GDM1 (cell line): Measurements from ENCODE around the gene DUSP15.
"Not testable (repeated sequence)": the region's sequence is repeated elsewhere in the genome, so short reads cannot be mapped to it uniquely, and the experiment has no call there.

Experiments used
- DNase-seq: peaks from one replicate; lab custom pipeline; 2025; lab: John Stamatoyannopoulos, UW

Gene DUSP15

GRCh38 chr20:31839782-31840487 lies 30.4 kb downstream of the DUSP15 start:
- DNase-seq, result no peak

GRCh38 chr20:31838646-31839292 lies 31.6 kb downstream of the DUSP15 start:
- no peak for DNase-seq

GRCh38 chr20:31837896-31838397 lies 32.4 kb downstream of the DUSP15 start:
- DNase-seq, result no peak

GRCh38 chr20:31836853-31837608 lies 33.3 kb downstream of the DUSP15 start:
- no peak for DNase-seq

- DNase-seq, result peak; percentile 83
These were observed 34.1 kb downstream of the DUSP15 start for GRCh38 chr20:31835977-31836852.

- DNase-seq, result no peak
These were observed 34.8 kb downstream of the DUSP15 start for GRCh38 chr20:31835554-31835953.

- no peak for DNase-seq
These were observed 36.3 kb downstream of the DUSP15 start for GRCh38 chr20:31833931-31834521.

GRCh38 chr20:31833130-31833930 lies 37.0 kb downstream of the DUSP15 start:
- DNase-seq, result peak; percentile 44

GRCh38 chr20:31831771-31832306 lies 38.5 kb downstream of the DUSP15 start:
- no peak for DNase-seq

- DNase-seq, result no peak
These were observed 39.1 kb downstream of the DUSP15 start for GRCh38 chr20:31831211-31831610.

GRCh38 chr20:31830406-31830981 lies 39.8 kb downstream of the DUSP15 start:
- no peak for DNase-seq

GRCh38 chr20:31829731-31830130 lies 40.6 kb downstream of the DUSP15 start:
- no peak for DNase-seq

GRCh38 chr20:31828016-31828415 lies 42.3 kb downstream of the DUSP15 start:
- DNase-seq, result not testable (repeated sequence)

GRCh38 chr20:31827059-31827458 lies 43.3 kb downstream of the DUSP15 start:
- no peak for DNase-seq

GRCh38 chr20:31826074-31826473 lies 44.3 kb downstream of the DUSP15 start:
- no peak for DNase-seq

- no peak for DNase-seq
These were observed 45.6 kb downstream of the DUSP15 start for GRCh38 chr20:31824554-31825313.

GRCh38 chr20:31824125-31824485 lies 46.2 kb downstream of the DUSP15 start:
- no peak for DNase-seq

GRCh38 chr20:31823360-31824124 lies 46.8 kb downstream of the DUSP15 start:
- DNase-seq, result peak; percentile 25
